ENCODE results near the gene FCHSD1. TPM values are rescaled to one million over a fixed set of nuclear protein-coding genes. Genes with fewer than 3 reads are reported as not detected.

Gene FCHSD1
- total RNA-seq, 2 experiments from 2014 or later: 58.0 to 59.3 TPM

DNA sequence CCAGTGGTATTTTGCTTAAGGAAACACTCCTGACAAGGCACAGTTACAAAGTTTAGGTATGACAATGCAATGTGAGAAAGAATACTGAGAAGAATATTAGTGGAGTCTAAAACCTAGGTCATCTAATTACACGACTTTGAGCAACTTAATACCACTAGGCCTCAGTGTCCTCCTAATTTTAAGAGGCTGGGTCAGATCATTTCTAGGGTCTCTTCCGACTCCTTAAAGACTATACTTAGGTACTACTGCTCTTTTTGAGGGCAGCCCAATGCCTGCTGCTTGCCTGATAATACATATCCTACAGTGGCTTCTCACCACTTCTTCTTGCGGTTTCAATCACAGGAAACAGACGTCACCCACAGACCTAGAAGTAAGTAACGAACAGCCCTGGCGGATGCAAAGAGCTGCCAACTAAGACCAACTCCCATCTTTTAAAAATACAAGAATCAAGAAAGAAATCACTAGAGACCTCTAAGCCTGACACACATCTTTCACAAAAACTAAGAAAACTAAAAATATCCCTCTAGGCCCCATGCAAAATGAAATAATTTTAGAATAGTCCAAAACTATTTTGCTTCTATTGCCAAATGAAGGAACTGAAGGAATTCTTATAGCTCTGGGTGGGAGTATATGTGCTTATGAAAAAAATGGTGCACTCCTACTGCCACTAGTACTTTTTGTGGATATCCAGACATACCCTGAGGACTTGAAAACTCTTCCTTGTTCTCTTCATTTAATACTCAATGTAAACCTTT, 45.5 kb downstream of the FCHSD1 start:
- no peaks in the 10 kb centered on the region for H3K9me3 Mint-ChIP-seq
- H3K4me3 Mint-ChIP-seq: peak overlapping the region; percentile 66
- POLR2A ChIA-PET: interaction anchor here (0.6 kb wide), 1 partner anchor 490 kb away, joined by 4 read pairs; no protein-coding TSS in a partner anchor
- H3K36me3 Mint-ChIP-seq (ENCODE audit: low read depth): peaks cover 40% of the 10 kb centered on the region
- DNase-seq: peak; percentile 90
- CTCF ChIA-PET: interaction anchor here (0.6 to 3.3 kb wide), 8 partner anchors 9 to 364 kb away, joined by 3 to 30 read pairs (median 4); partner anchors contain the start of gene DIAPH1
- no peaks in the 10 kb centered on the region for H3K27me3 Mint-ChIP-seq
- peaks cover 88% of the 10 kb centered on the region for H3K4me1 Mint-ChIP-seq
- H3K27ac Mint-ChIP-seq: peak overlapping the region; percentile 95

DNA sequence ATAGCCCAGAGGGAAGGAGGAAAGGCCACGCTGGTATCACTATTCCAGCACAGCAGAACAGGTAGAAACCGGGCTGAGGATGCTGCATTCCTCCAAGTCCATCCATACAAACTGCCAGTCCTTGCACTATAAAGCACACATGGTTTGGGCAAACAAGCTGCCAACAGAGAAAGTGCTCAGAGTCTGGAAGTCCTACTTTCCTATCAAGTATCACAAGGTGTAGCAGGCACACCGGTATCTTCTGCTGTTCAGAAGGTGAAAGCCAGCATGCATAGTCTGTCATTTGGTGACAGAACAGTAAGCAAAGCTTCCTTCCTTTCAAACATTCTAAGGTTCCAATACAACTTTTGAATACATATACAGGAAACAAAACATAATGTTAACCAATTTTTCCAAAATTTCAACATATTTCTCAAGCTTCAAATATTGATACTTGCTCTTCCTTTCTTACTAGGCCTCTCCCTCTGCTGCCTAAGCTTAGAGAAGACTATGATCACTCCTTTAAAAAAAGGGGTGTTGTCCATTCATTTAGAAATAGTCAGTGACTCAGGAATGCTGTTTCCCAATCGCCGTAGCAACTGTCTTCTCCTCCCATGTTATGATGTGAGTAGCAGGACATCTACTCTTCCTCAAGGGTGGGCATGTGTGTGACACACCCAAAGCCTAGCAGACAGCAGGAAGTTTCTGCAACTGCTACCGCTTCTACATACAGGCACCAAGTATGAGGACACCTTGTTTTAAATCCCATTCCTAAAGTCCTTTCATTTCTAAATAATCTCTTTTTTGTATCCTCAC, 47.1 kb downstream of the FCHSD1 start:
- Mint-ChIP-seq H3K4me1 (peaks cover 90% of the 10 kb centered on the region), H3K9me3 (no peaks in the 10 kb centered on the region), H3K27ac (peak overlapping the region; percentile 95), H3K4me3 (peak overlapping the region; percentile 67), H3K27me3 (no peaks in the 10 kb centered on the region), H3K36me3 (ENCODE audit: low read depth) (peaks cover 32% of the 10 kb centered on the region)
- POLR2A ChIA-PET: no interaction called here
- CTCF ChIA-PET: interaction anchor here (1.4 to 5.3 kb wide), 5 partner anchors 12 to 46 kb away, joined by 3 to 28 read pairs (median 11); partner anchors contain the start of genes DIAPH1, HDAC3 and RELL2
- peak; percentile 20 for DNase-seq

- H3K4me1 Mint-ChIP-seq: peaks cover 88% of the 10 kb centered on the region
- no peaks in the 10 kb centered on the region for H3K9me3 Mint-ChIP-seq
- POLR2A ChIA-PET: no interaction called here
- H3K4me3 Mint-ChIP-seq: peak overlapping the region; percentile 3
- DNase-seq: no peak
- peaks cover 30% of the 10 kb centered on the region for H3K36me3 Mint-ChIP-seq (ENCODE audit: low read depth)
- H3K27me3 Mint-ChIP-seq: no peaks in the 10 kb centered on the region
- peak overlapping the region; percentile 67 for H3K27ac Mint-ChIP-seq
- CTCF ChIA-PET: interaction anchor here (1.0 to 5.3 kb wide), 7 partner anchors 11 to 49 kb away, joined by 3 to 28 read pairs (median 7); partner anchors contain the start of genes DIAPH1 and FCHSD1
Observed at GRCh38 chr5:141602606-141603005, 48.6 kb downstream of the FCHSD1 start.

GRCh38 chr5:141598391-141599345, 52.5 kb downstream of the FCHSD1 start:
- H3K9me3 Mint-ChIP-seq: no peaks in the 10 kb centered on the region
- no peaks in the 10 kb centered on the region for H3K27me3 Mint-ChIP-seq
- peaks cover 44% of the 10 kb centered on the region for H3K36me3 Mint-ChIP-seq (ENCODE audit: low read depth)
- DNase-seq: no peak
- peaks cover 77% of the 10 kb centered on the region for H3K4me1 Mint-ChIP-seq
- H3K4me3 Mint-ChIP-seq: no peak overlapping the region
- POLR2A ChIA-PET: no interaction called here
- CTCF ChIA-PET: interaction anchor here (0.8 to 4.9 kb wide), 5 partner anchors 10 to 41 kb away, joined by 3 to 38 read pairs (median 6); partner anchors contain the start of gene DIAPH1
- H3K27ac Mint-ChIP-seq: peak overlapping the region; percentile 44

- peaks cover 44% of the 10 kb centered on the region for H3K36me3 Mint-ChIP-seq (ENCODE audit: low read depth)
- POLR2A ChIA-PET: no interaction called here
- DNase-seq: no peak
- no peaks in the 10 kb centered on the region for H3K27me3 Mint-ChIP-seq
- H3K4me3 Mint-ChIP-seq: no peak overlapping the region
- H3K27ac Mint-ChIP-seq: no peak overlapping the region
- CTCF ChIA-PET: interaction anchor here (0.7 to 4.9 kb wide), 7 partner anchors 11 to 41 kb away, joined by 3 to 38 read pairs (median 3); partner anchors contain the start of genes DIAPH1, HDAC3 and RELL2
- H3K4me1 Mint-ChIP-seq: peaks cover 75% of the 10 kb centered on the region
- H3K9me3 Mint-ChIP-seq: no peaks in the 10 kb centered on the region
Observed at GRCh38 chr5:141597814-141598213, 53.4 kb downstream of the FCHSD1 start.

DNA sequence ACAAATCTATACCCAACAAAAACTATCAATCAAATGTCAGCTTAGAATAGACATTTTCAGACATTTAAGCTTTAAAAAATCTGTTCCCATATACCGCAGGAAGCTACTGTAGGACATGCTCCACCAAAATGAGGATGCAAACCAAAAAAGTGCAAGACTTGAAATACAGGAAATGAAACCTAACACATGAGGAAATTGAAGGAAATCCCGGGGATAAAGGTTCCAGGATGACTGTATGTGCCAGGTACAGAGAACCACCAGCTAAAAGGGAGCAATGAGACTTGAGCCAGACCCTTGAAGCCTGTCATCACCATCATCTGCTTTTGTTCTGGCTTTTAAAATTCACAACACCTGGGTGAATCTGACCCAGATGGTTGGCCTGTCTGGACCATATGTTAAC, 53.8 kb downstream of the FCHSD1 start:
- Mint-ChIP-seq H3K4me3 (no peak overlapping the region), H3K27me3 (no peaks in the 10 kb centered on the region), H3K4me1 (peaks cover 75% of the 10 kb centered on the region), H3K36me3 (ENCODE audit: low read depth) (peaks cover 42% of the 10 kb centered on the region), H3K27ac (peak overlapping the region; percentile 50), H3K9me3 (no peaks in the 10 kb centered on the region)
- ChIA-PET CTCF (interaction anchor here (0.7 to 4.9 kb wide), 7 partner anchors 11 to 41 kb away, joined by 3 to 38 read pairs (median 3); partner anchors contain the start of genes DIAPH1, HDAC3 and RELL2), POLR2A (interaction anchor here (0.6 kb wide), 1 partner anchor 95 kb away, joined by 3 read pairs; no protein-coding TSS in a partner anchor)
- DNase-seq: no peak

- Mint-ChIP-seq H3K36me3 (ENCODE audit: low read depth) (peaks cover 42% of the 10 kb centered on the region), H3K4me3 (no peak overlapping the region), H3K9me3 (no peaks in the 10 kb centered on the region), H3K27ac (peak overlapping the region; percentile 50), H3K4me1 (peaks cover 76% of the 10 kb centered on the region), H3K27me3 (no peaks in the 10 kb centered on the region)
- CTCF ChIA-PET: interaction anchor here (0.7 to 4.9 kb wide), 5 partner anchors 12 to 42 kb away, joined by 3 to 38 read pairs (median 3); partner anchors contain the start of genes DIAPH1, HDAC3 and RELL2
- POLR2A ChIA-PET: interaction anchor here (0.6 kb wide), 1 partner anchor 95 kb away, joined by 3 read pairs; no protein-coding TSS in a partner anchor
- DNase-seq: no peak
Observed at GRCh38 chr5:141596867-141597266, 54.4 kb downstream of the FCHSD1 start.

GRCh38 chr5:141590127-141590526, 61.1 kb downstream of the FCHSD1 start:
- POLR2A ChIA-PET: no interaction called here

More at GRCh38 chr5:141590127-141590526, 61.1 kb downstream of the FCHSD1 start:
- no peaks in the 10 kb centered on the region for H3K27me3 Mint-ChIP-seq
- H3K36me3 Mint-ChIP-seq (ENCODE audit: low read depth): peaks cover 47% of the 10 kb centered on the region
- H3K4me3 Mint-ChIP-seq: no peak overlapping the region
- no peak overlapping the region for H3K27ac Mint-ChIP-seq
- no peak for DNase-seq
- H3K9me3 Mint-ChIP-seq: no peaks in the 10 kb centered on the region
- H3K4me1 Mint-ChIP-seq: peaks cover 39% of the 10 kb centered on the region
- CTCF ChIA-PET: interaction anchor here (0.6 to 6.4 kb wide), 4 partner anchors 26 to 145 kb away, joined by 3 to 183 read pairs (median 34); partner anchors contain the start of gene DIAPH1

Other genes with a start within 250 kb of the FCHSD1 start
- gene PCDHGA9, start 248.6 kb downstream of the FCHSD1 start, total RNA-seq: not detected
- gene PCDHGB6, start 243.4 kb downstream of the FCHSD1 start, total RNA-seq: under 1 TPM in 1 of 2 experiments, not detected in 1; 0.04 TPM
- gene PCDHGA10, start 238.4 kb downstream of the FCHSD1 start, total RNA-seq: not detected
- under 1 TPM in 1 of 2 experiments, not detected in 1; 0.07 TPM for gene PCDHGB7, start 233.7 kb downstream of the FCHSD1 start, total RNA-seq
- not detected for gene PCDHGA11, start 230.4 kb downstream of the FCHSD1 start, total RNA-seq
- gene PCDHGA12, start 220.9 kb downstream of the FCHSD1 start, total RNA-seq: not detected
- gene PCDHGC3, start 175.5 kb downstream of the FCHSD1 start, total RNA-seq: not detected
- not detected for gene PCDHGC4, start 166.4 kb downstream of the FCHSD1 start, total RNA-seq
- not detected for gene PCDHGC5, start 162.3 kb downstream of the FCHSD1 start, total RNA-seq
- gene DIAPH1, start 32.4 kb downstream of the FCHSD1 start, total RNA-seq: 100 to 1,000 TPM; 297 to 302 TPM
- 10 to 100 TPM; 70.2 to 73.9 TPM for gene HDAC3, start 14.6 kb downstream of the FCHSD1 start, total RNA-seq
- gene RELL2, start 14.4 kb downstream of the FCHSD1 start, total RNA-seq: 10 to 100 TPM; 25.1 to 26.9 TPM
- gene ARAP3, start 30.8 kb upstream of the FCHSD1 start, total RNA-seq: 1 to 10 TPM; 4.2 to 4.6 TPM
- gene PCDH1, start 227.0 kb upstream of the FCHSD1 start, total RNA-seq: not detected